Parathyroid adenoma (tissue), 2 donors: Measurements from ENCODE around the gene PPM1H.

ENCODE experiments used
- H2AFZ ChIP-seq: fragments of 300-600 bp; sonication (generic); one replicate; pipeline ENCODE4 v1.7.0; 2017; ENCODE audit warnings: antibody characterized with exemption, mild to moderate bottlenecking
- H3K27ac ChIP-seq: fragments of 300-600 bp; sonication (generic); one replicate; pipeline ENCODE4 v1.7.0; 2017
- H3K27me3 ChIP-seq: fragments of 300-600 bp; sonication (generic); one replicate; pipeline ENCODE4 v1.7.0; 2017; ENCODE audit warnings: low read length; ENCODE audit not compliant: control insufficient read depth, insufficient read depth
- H3K36me3 ChIP-seq: fragments of 300-600 bp; sonication (generic); one replicate; pipeline ENCODE4 v1.7.0; 2017; ENCODE audit warnings: low read length; ENCODE audit not compliant: control insufficient read depth, insufficient read depth
- H3K4me1 ChIP-seq: fragments of 300-600 bp; sonication (generic); one replicate; pipeline ENCODE4 v1.7.0; 2017; ENCODE audit warnings: control low read depth
- H3K4me2 ChIP-seq: fragments of 300-600 bp; sonication (generic); one replicate; pipeline ENCODE4 v1.7.0; 2017; ENCODE audit warnings: low read length
- H3K4me3 ChIP-seq: fragments of 300-600 bp; sonication (generic); one replicate; pipeline ENCODE4 v1.7.0; 2017; ENCODE audit warnings: low read depth, low read length
- H3K79me2 ChIP-seq: fragments of 300-600 bp; sonication (generic); one replicate; pipeline ENCODE4 v1.7.0; 2017; ENCODE audit warnings: control low read depth
- H3K9ac ChIP-seq: fragments of 300-600 bp; sonication (generic); one replicate; pipeline ENCODE4 v1.7.0; 2017; ENCODE audit warnings: mild to moderate bottlenecking
- H3K9me3 ChIP-seq: fragments of 300-600 bp; sonication (generic); one replicate; pipeline ENCODE4 v1.7.0; 2017; ENCODE audit warnings: low read length; ENCODE audit not compliant: control insufficient read depth
- CTCF ChIP-seq: fragments of 300-600 bp; sonication (generic); IDR thresholded peaks from one replicate; pipeline ENCODE4 v1.7.0; 2017; ENCODE audit warnings: antibody characterized with exemption, mild to moderate bottlenecking
- donor health status: primary hyperparathyroidism.

The PPM1H gene

GRCh38 chr12:62844915-62845314 is 90.0 kb downstream of the PPM1H start:
- Histone ChIP-seq H3K9ac (no peak overlapping the region), H3K9me3 (no peaks in the 10 kb centered on the region), H3K4me2 (no peak overlapping the region), H2AFZ (no peak overlapping the region), H3K79me2 (peaks cover 66% of the 10 kb centered on the region), H3K27ac (no peak overlapping the region), H3K27me3 (no peaks in the 10 kb centered on the region), H3K4me1 (peaks cover 18% of the 10 kb centered on the region), H3K36me3 (no peaks in the 10 kb centered on the region), H3K4me3 (no peak overlapping the region)
- no peak for TF ChIP-seq CTCF

- Histone ChIP-seq H2AFZ (no peak overlapping the region), H3K27me3 (no peaks in the 10 kb centered on the region), H3K9me3 (no peaks in the 10 kb centered on the region), H3K9ac (no peak overlapping the region), H3K4me1 (peaks cover 18% of the 10 kb centered on the region), H3K79me2 (peaks cover 63% of the 10 kb centered on the region), H3K36me3 (no peaks in the 10 kb centered on the region), H3K27ac (no peak overlapping the region), H3K4me2 (peak overlapping the region; percentile 21), H3K4me3 (no peak overlapping the region)
- TF ChIP-seq CTCF = no peak
These were observed 91.2 kb downstream of the PPM1H start for GRCh38 chr12:62843716-62844115.

GRCh38 chr12:62841846-62842245 is 93.1 kb downstream of the PPM1H start:
- Histone ChIP-seq H3K9me3 (no peaks in the 10 kb centered on the region), H3K27ac (no peak overlapping the region), H3K79me2 (peaks cover 61% of the 10 kb centered on the region), H3K4me1 (peaks cover 12% of the 10 kb centered on the region), H2AFZ (no peak overlapping the region), H3K4me2 (no peak overlapping the region), H3K36me3 (no peaks in the 10 kb centered on the region), H3K9ac (no peak overlapping the region), H3K27me3 (no peaks in the 10 kb centered on the region), H3K4me3 (no peak overlapping the region)
- no peak for TF ChIP-seq CTCF

GRCh38 chr12:62840806-62841205 is 94.1 kb downstream of the PPM1H start:
- Histone ChIP-seq H3K27ac (no peak overlapping the region), H2AFZ (no peak overlapping the region), H3K27me3 (no peaks in the 10 kb centered on the region), H3K4me2 (no peak overlapping the region), H3K79me2 (peaks cover 55% of the 10 kb centered on the region), H3K9me3 (no peaks in the 10 kb centered on the region), H3K4me3 (no peak overlapping the region), H3K36me3 (no peaks in the 10 kb centered on the region), H3K4me1 (peaks cover 10% of the 10 kb centered on the region), H3K9ac (no peak overlapping the region)
- no peak for TF ChIP-seq CTCF

- Histone ChIP-seq H3K4me2 (no peak overlapping the region), H3K4me3 (no peak overlapping the region), H3K27ac (no peak overlapping the region), H3K79me2 (peaks cover 51% of the 10 kb centered on the region), H3K27me3 (no peaks in the 10 kb centered on the region), H3K9me3 (no peaks in the 10 kb centered on the region), H3K36me3 (no peaks in the 10 kb centered on the region), H3K4me1 (peaks cover 2% of the 10 kb centered on the region), H3K9ac (no peak overlapping the region), H2AFZ (no peak overlapping the region)
- no peak for TF ChIP-seq CTCF
These were observed 94.9 kb downstream of the PPM1H start for GRCh38 chr12:62839869-62840660.
